Karpas-422 (cell line): Measurements from ENCODE around the gene ASTN1. TPM values are rescaled to one million over a fixed set of nuclear protein-coding genes. Genes with fewer than 3 reads are reported as not detected.

ENCODE experiments used
- DNase-seq: peaks from one replicate; pipeline ENCODE4 v3.0.0-alpha.2; 2015
- H2AFZ ChIP-seq: fragments of 200-600 bp; sonication (generic); 2 replicates; pipeline ENCODE4 v1.6.1; 2014; ENCODE audit warnings: antibody characterized with exemption, low read length, mixed read lengths
- H3K27ac ChIP-seq: fragments of 200-600 bp; sonication (generic); 2 replicates; pipeline ENCODE4 v1.5.1; 2014; ENCODE audit warnings: mild to moderate bottlenecking, low read length, moderate library complexity
- H3K27me3 ChIP-seq: fragments of 200-600 bp; sonication (generic); 2 replicates; pipeline ENCODE4 v1.6.1; 2014; ENCODE audit warnings: low read length, mixed read lengths
- H3K36me3 ChIP-seq: fragments of 200-600 bp; sonication (generic); 2 replicates; pipeline ENCODE4 v1.6.1; 2014; ENCODE audit warnings: low read length, mixed read lengths; ENCODE audit not compliant: insufficient read depth
- H3K4me1 ChIP-seq: fragments of 200-600 bp; sonication (generic); 2 replicates; pipeline ENCODE4 v1.6.1; 2014; ENCODE audit warnings: mild to moderate bottlenecking, low read length, mixed read lengths
- H3K4me2 ChIP-seq: fragments of 200-600 bp; sonication (generic); 2 replicates; pipeline ENCODE4 v1.6.1; 2014; ENCODE audit warnings: low read length, low read depth, mild to moderate bottlenecking; ENCODE audit not compliant: poor library complexity, severe bottlenecking
- H3K4me3 ChIP-seq: fragments of 200-600 bp; sonication (generic); 2 replicates; pipeline ENCODE4 v1.5.1; 2014; ENCODE audit warnings: mild to moderate bottlenecking, antibody characterized with exemption, low read length, mixed read lengths
- H3K79me2 ChIP-seq: fragments of 200-600 bp; sonication (generic); 2 replicates; pipeline ENCODE4 v1.6.1; 2014; ENCODE audit warnings: mild to moderate bottlenecking, low read length, mixed read lengths
- H3K9ac ChIP-seq: fragments of 200-600 bp; sonication (generic); 2 replicates; pipeline ENCODE4 v1.6.0; 2014; ENCODE audit warnings: low read length
- H3K9me2 ChIP-seq: fragments of 200-600 bp; sonication (generic), shearing (Covaris generic); replicated peaks from 2 replicates; pipeline ENCODE4 v1.6.0; 2014; ENCODE audit warnings: mild to moderate bottlenecking, low read length, moderate library complexity; ENCODE audit not compliant: insufficient read depth
- H3K9me3 ChIP-seq: fragments of 300-700, 200-600 bp; sonication (generic); 2 replicates; pipeline ENCODE4 v1.6.1; 2014; ENCODE audit warnings: low read length, mixed read lengths
- H4K20me1 ChIP-seq: fragments of 200-600 bp; sonication (generic); 2 replicates; pipeline ENCODE4 v1.6.1; 2014; ENCODE audit warnings: mild to moderate bottlenecking, antibody characterized with exemption, low read length, low read depth; ENCODE audit not compliant: insufficient read depth
- total RNA-seq: library from RNA; depleted of rRNA; stranded (reverse); fragments of >200 nt; shearing (Covaris generic); gene quantifications from 2 replicates; pipeline ENCODE4 v1.2.3, GENCODE V29; 2014; ENCODE audit warnings: low replicate concordance

Gene ASTN1
- total RNA-seq, 1 experiment from 2014 or later = not detected

GRCh38 chr1:177012342-177012925 is 152.1 kb downstream of the ASTN1 start:
- Histone ChIP-seq H3K4me3 (no peak overlapping the region), H3K4me2 (no peak overlapping the region), H2AFZ (no peak overlapping the region), H3K4me1 (no peaks in the 10 kb centered on the region), H3K9ac (no peak overlapping the region), H3K79me2 (no peaks in the 10 kb centered on the region), H3K27me3 (no peaks in the 10 kb centered on the region), H3K9me3 (no peaks in the 10 kb centered on the region), H3K27ac (no peak overlapping the region), H3K36me3 (no peaks in the 10 kb centered on the region), H3K9me2 (no peaks in the 10 kb centered on the region), H4K20me1 (no peaks in the 10 kb centered on the region)
- no peak for DNase-seq

GRCh38 chr1:177011508-177011907 is 153.0 kb downstream of the ASTN1 start:
- no peak overlapping the region for H3K9ac ChIP-seq
- no peaks in the 10 kb centered on the region for H3K79me2 ChIP-seq
- H3K4me3 ChIP-seq = no peak overlapping the region
- no peak for DNase-seq
- no peak overlapping the region for H2AFZ ChIP-seq
- no peaks in the 10 kb centered on the region for H3K9me2 ChIP-seq
- H3K27me3 ChIP-seq = no peaks in the 10 kb centered on the region
- no peaks in the 10 kb centered on the region for H4K20me1 ChIP-seq
- no peaks in the 10 kb centered on the region for H3K36me3 ChIP-seq
- H3K9me3 ChIP-seq = no peaks in the 10 kb centered on the region
- H3K4me2 ChIP-seq = no peak overlapping the region
- H3K27ac ChIP-seq = no peak overlapping the region
- H3K4me1 ChIP-seq = no peaks in the 10 kb centered on the region

GRCh38 chr1:177010211-177010825 is 154.2 kb downstream of the ASTN1 start:
- Histone ChIP-seq H3K9me3 (no peaks in the 10 kb centered on the region), H4K20me1 (no peaks in the 10 kb centered on the region), H3K4me1 (no peaks in the 10 kb centered on the region), H3K9me2 (no peaks in the 10 kb centered on the region), H3K27ac (no peak overlapping the region), H3K4me3 (no peak overlapping the region), H3K36me3 (no peaks in the 10 kb centered on the region), H3K4me2 (no peak overlapping the region), H3K27me3 (no peaks in the 10 kb centered on the region), H2AFZ (no peak overlapping the region), H3K79me2 (no peaks in the 10 kb centered on the region), H3K9ac (no peak overlapping the region)
- DNase-seq = no peak

- no peaks in the 10 kb centered on the region for H3K79me2 ChIP-seq
- H2AFZ ChIP-seq = no peak overlapping the region
- no peaks in the 10 kb centered on the region for H3K27me3 ChIP-seq
- no peaks in the 10 kb centered on the region for H3K4me1 ChIP-seq
- H3K27ac ChIP-seq = no peak overlapping the region
- DNase-seq = no peak
- no peak overlapping the region for H3K4me2 ChIP-seq
- no peaks in the 10 kb centered on the region for H3K9me3 ChIP-seq
- no peaks in the 10 kb centered on the region for H3K36me3 ChIP-seq
- H3K9ac ChIP-seq = no peak overlapping the region
- no peaks in the 10 kb centered on the region for H4K20me1 ChIP-seq
- no peak overlapping the region for H3K4me3 ChIP-seq
- no peaks in the 10 kb centered on the region for H3K9me2 ChIP-seq
Observed at GRCh38 chr1:177008653-177009052, 155.9 kb downstream of the ASTN1 start.

GRCh38 chr1:177007437-177008161 is 156.9 kb downstream of the ASTN1 start:
- Histone ChIP-seq H3K27me3 (no peaks in the 10 kb centered on the region), H3K27ac (no peak overlapping the region), H3K79me2 (no peaks in the 10 kb centered on the region), H3K9me3 (no peaks in the 10 kb centered on the region), H3K4me2 (no peak overlapping the region), H3K4me1 (no peaks in the 10 kb centered on the region), H3K9ac (no peak overlapping the region), H3K9me2 (no peaks in the 10 kb centered on the region), H3K4me3 (no peak overlapping the region), H3K36me3 (no peaks in the 10 kb centered on the region), H4K20me1 (no peaks in the 10 kb centered on the region), H2AFZ (no peak overlapping the region)
- no peak for DNase-seq

DNA sequence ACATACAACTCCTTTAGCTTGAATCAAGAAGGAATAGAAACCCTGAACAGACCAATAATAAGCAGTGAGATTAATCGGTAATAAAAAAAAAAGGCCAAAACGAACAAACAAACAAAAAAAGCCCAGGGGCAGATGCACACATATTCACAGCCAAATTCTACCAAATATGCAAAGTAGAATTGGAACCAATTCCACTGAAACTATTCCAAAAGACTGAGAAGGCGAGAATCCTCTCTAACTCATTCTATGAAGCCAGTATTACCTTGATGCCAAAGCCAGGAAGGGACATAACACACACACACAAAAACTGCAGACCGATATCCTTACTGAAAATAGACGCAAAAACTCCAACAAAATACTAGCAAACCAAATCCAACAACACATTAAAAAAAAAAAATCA is 161.6 kb downstream of the ASTN1 start:
- H3K4me1 ChIP-seq = no peaks in the 10 kb centered on the region
- H2AFZ ChIP-seq = no peak overlapping the region
- H4K20me1 ChIP-seq = no peaks in the 10 kb centered on the region
- no peak overlapping the region for H3K27ac ChIP-seq
- no peak overlapping the region for H3K9ac ChIP-seq
- no peaks in the 10 kb centered on the region for H3K27me3 ChIP-seq
- no peak overlapping the region for H3K4me3 ChIP-seq
- H3K9me3 ChIP-seq = no peaks in the 10 kb centered on the region
- no peaks in the 10 kb centered on the region for H3K9me2 ChIP-seq
- H3K36me3 ChIP-seq = no peaks in the 10 kb centered on the region
- no peaks in the 10 kb centered on the region for H3K79me2 ChIP-seq
- no peak for DNase-seq
- H3K4me2 ChIP-seq = no peak overlapping the region

GRCh38 chr1:177001556-177001955 is 163.0 kb downstream of the ASTN1 start:
- Histone ChIP-seq H3K4me1 (no peaks in the 10 kb centered on the region), H4K20me1 (no peaks in the 10 kb centered on the region), H3K4me3 (no peak overlapping the region), H3K9ac (no peak overlapping the region), H3K27me3 (no peaks in the 10 kb centered on the region), H3K4me2 (no peak overlapping the region), H3K9me3 (no peaks in the 10 kb centered on the region), H3K9me2 (no peaks in the 10 kb centered on the region), H3K27ac (no peak overlapping the region), H2AFZ (no peak overlapping the region), H3K36me3 (no peaks in the 10 kb centered on the region), H3K79me2 (no peaks in the 10 kb centered on the region)
- DNase-seq = no peak

GRCh38 chr1:176998183-176998795 is 166.2 kb downstream of the ASTN1 start:
- H3K9ac ChIP-seq = no peak overlapping the region
- DNase-seq = no peak
- no peak overlapping the region for H3K27ac ChIP-seq
- no peaks in the 10 kb centered on the region for H4K20me1 ChIP-seq
- no peaks in the 10 kb centered on the region for H3K4me1 ChIP-seq
- no peak overlapping the region for H3K4me2 ChIP-seq
- no peaks in the 10 kb centered on the region for H3K27me3 ChIP-seq
- no peaks in the 10 kb centered on the region for H3K9me2 ChIP-seq
- no peaks in the 10 kb centered on the region for H3K9me3 ChIP-seq
- no peaks in the 10 kb centered on the region for H3K79me2 ChIP-seq
- no peak overlapping the region for H2AFZ ChIP-seq
- no peak overlapping the region for H3K4me3 ChIP-seq
- H3K36me3 ChIP-seq = no peaks in the 10 kb centered on the region
